ENCODE data around the gene CATSPERE. TPM values are rescaled to one million over a fixed set of nuclear protein-coding genes. Genes with fewer than 3 reads are reported as not detected.

Gene CATSPERE
- total and polyA plus RNA-seq, 2 donors (not counting 3 experiments of a cell fraction or from before 2014, with no cell fraction given) = 0.61 to 1.9 TPM

DNA sequence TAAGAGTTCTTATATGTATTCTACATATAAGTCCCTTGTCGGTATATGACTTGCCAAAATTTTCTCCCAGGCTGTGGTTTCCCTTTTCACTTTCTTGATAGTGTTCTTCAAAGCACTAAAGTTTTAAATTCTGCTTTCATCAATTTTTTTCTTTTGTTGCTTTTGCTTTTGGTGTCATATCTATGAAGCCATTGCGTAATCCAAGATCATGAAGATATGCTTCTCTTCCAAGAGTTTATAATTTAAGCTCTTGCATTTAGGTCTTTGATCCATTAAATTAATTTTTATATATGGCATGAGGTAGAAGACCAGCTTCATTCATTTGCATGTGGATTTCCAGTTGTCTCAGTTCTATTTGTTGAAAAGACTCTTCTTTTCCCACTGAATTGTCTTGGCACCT, 214.1 kb downstream of the CATSPERE start:
- CTCF ChIA-PET = interaction anchor here (0.9 kb wide), 1 partner anchor 121 kb away, joined by 3 read pairs; no protein-coding TSS in a partner anchor
- dilution Hi-C loops (cut with MboI; ENCODE audit: extremely low pct_ligation_motif_present, low sequenced_read_pairs) = no loop called here
- Histone ChIP-seq H3K4me1 (ENCODE audit: control insufficient read depth, extremely low read depth, insufficient read depth, low read length) (no peaks in the 10 kb centered on the region), H3K9me1 (replicated peaks; ENCODE audit: control insufficient read depth, extremely low read depth, insufficient read depth, low read length) (no peaks in the 10 kb centered on the region), H3K4me2 (ENCODE audit: insufficient read depth, low read length) (no peak overlapping the region), H3K27me3 (ENCODE audit: control insufficient read depth in 2 of 2, insufficient read depth in 2 of 2, low read length in 2 of 2) (no peaks in the 10 kb centered on the region), H4K20me1 (replicated peaks; ENCODE audit: control insufficient read depth, extremely low read depth, insufficient read depth, low read length) (no peaks in the 10 kb centered on the region), H3K9ac (replicated peaks; ENCODE audit: extremely low read depth, insufficient read depth, low read length) (no peak overlapping the region), H3K9me3 (replicated peaks; ENCODE audit: control insufficient read depth, insufficient read depth, low read length) (no peaks in the 10 kb centered on the region), H3K79me2 (ENCODE audit: control insufficient read depth, insufficient read depth, low read length) (peaks cover 42% of the 10 kb centered on the region), H2AFZ (ENCODE audit: low read depth, low read length) (no peak overlapping the region), H3K36me3 (ENCODE audit: control insufficient read depth in 2 of 2, extremely low read depth in 1 of 2, insufficient read depth in 2 of 2, low read length in 2 of 2) (no peaks in the 10 kb centered on the region), H3K27ac (ENCODE audit: insufficient read depth, low read depth, low read length) (no peak overlapping the region), H3K4me3 (replicated peaks in 1 of 3; ENCODE audit: insufficient read depth in 1 of 3, low read depth in 1 of 3, low read length in 3 of 3) (no peak overlapping the region)
- TF ChIP-seq JUN (IDR thresholded peaks at IDR 0.05; ENCODE audit: borderline replicate concordance, insufficient read depth, insufficient read length, low read depth) (no peak), MYC (IDR thresholded peaks at IDR 0.05; ENCODE audit: low read depth, low read length) (no peak), GATA2 (IDR thresholded peaks at IDR 0.05; ENCODE audit: insufficient read depth, insufficient read length, low read depth, low read length) (no peak), POLR2AphosphoS5 (IDR thresholded peaks at IDR 0.05; ENCODE audit: insufficient read depth, low read depth, low read length) (no peak), FOS (IDR thresholded peaks at IDR 0.05; ENCODE audit: borderline replicate concordance, insufficient read depth, low read length) (no peak), EZH2 (IDR thresholded peaks at IDR 0.05; ENCODE audit: borderline replicate concordance, low read depth, low read length, severe bottlenecking) (no peak), POLR2A (IDR thresholded peaks at IDR 0.05; ENCODE audit: low read depth, low read length) (no peak)
- TF ChIP-seq, protein P1, sequence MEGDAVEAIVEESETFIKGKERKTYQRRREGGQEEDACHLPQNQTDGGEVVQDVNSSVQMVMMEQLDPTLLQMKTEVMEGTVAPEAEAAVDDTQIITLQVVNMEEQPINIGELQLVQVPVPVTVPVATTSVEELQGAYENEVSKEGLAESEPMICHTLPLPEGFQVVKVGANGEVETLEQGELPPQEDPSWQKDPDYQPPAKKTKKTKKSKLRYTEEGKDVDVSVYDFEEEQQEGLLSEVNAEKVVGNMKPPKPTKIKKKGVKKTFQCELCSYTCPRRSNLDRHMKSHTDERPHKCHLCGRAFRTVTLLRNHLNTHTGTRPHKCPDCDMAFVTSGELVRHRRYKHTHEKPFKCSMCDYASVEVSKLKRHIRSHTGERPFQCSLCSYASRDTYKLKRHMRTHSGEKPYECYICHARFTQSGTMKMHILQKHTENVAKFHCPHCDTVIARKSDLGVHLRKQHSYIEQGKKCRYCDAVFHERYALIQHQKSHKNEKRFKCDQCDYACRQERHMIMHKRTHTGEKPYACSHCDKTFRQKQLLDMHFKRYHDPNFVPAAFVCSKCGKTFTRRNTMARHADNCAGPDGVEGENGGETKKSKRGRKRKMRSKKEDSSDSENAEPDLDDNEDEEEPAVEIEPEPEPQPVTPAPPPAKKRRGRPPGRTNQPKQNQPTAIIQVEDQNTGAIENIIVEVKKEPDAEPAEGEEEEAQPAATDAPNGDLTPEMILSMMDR (IDR thresholded peaks at IDR 0.05; ENCODE audit: extremely low read depth in 1 of 2, insufficient read depth in 1 of 2, low read depth in 1 of 2, low read length in 2 of 2) = no peak
- TF ChIP-seq, protein P2, sequence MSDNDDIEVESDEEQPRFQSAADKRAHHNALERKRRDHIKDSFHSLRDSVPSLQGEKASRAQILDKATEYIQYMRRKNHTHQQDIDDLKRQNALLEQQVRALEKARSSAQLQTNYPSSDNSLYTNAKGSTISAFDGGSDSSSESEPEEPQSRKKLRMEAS (IDR thresholded peaks at IDR 0.05; ENCODE audit: insufficient read depth, insufficient read length) = no peak
- POLR2A ChIA-PET = no interaction called here
- DNase-seq (ENCODE audit: low read depth, low spot score) = no peak
- BruUV-seq (replicated peaks) = no TSS peak
- intact Hi-C loops (cut with micrococcal nuclease) = no loop called here
- FAIRE-seq = no peak

Data from endothelial cell of umbilical vein (primary cell).